Sciatic nerve (tissue), 2 donors: Measurements from ENCODE around the gene TBL1X. TPM values are rescaled to one million over a fixed set of nuclear protein-coding genes. Genes with fewer than 3 reads are reported as not detected.
"Not testable (repeated sequence)": the region's sequence is repeated elsewhere in the genome, so short reads cannot be mapped to it uniquely, and the experiment has no call there.

Experiments used
- ATAC-seq: fragments of 200-7000 bp; cut with Tn5 transposase; one replicate; pipeline ENCODE4 v1.9.1; 2020; ENCODE audit warnings: mild to moderate bottlenecking, moderate library complexity
- DNase-seq: peaks from one replicate; pipeline ENCODE4 v3.0.0-alpha.2; 2020; ENCODE audit warnings: low spot score
- intact Hi-C: fragments of 100-400 bp; cut with DNase I; formaldehyde crosslinking; loops from one replicate; pipeline ENCODE4 v1.14.2; 2022
- total RNA-seq: library from RNA; stranded (reverse); fragmentation: NEBNext Ultra II Directional; extraction: Animal tissue kit (Norgen Biotek cat#: 25700); gene quantifications from one replicate; pipeline ENCODE4 v1.2.1, GENCODE V29; 2021
- donor health status: DM: no; HTN: no; CAD: no.
- donor health status: DM: no; HTN: no; CAD: no.

Gene TBL1X
- total RNA-seq, 1 donor from 2014 or later: 27.2 TPM

DNA sequence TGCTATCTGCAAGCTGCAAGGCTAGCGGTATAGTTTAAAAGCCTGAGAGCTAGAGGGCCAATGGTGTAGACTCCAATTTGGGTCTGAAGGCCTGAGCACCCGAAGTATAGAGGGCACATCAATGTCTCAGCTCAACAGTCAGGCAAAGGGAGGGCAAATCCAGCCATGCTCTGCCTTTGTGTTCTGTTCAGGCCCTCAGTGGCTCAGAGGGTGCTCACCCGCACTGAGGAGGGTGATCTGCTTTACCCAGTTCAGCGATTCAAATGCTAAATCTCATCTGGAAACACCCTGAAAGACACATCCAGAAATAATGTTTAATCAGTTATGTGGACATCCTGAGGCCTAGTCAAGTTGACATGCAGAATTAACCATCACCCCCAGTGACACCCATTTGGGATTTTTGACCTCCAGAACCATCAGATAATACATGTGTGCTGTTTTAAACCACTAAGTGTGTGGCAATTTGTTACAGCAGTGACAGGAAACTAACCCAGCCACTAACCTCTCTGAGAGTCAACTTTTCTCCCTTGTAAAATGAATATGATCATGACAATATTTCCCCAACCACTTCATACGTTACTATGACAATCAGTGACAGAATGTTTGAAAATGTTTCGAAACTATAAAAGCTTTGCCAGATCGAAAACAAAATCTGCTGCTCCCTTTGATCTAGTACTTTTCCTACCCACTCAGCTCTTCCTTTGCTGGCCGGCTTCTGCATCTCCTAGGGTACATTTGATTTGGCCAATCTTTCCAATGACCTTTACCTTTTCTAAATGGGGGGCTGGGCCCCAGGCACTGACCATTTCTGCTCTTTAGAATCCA is 8.4 kb upstream of the TBL1X start:
- ATAC-seq (no peak), DNase-seq (no peak)
- intact Hi-C loops: no loop called here

DNA sequence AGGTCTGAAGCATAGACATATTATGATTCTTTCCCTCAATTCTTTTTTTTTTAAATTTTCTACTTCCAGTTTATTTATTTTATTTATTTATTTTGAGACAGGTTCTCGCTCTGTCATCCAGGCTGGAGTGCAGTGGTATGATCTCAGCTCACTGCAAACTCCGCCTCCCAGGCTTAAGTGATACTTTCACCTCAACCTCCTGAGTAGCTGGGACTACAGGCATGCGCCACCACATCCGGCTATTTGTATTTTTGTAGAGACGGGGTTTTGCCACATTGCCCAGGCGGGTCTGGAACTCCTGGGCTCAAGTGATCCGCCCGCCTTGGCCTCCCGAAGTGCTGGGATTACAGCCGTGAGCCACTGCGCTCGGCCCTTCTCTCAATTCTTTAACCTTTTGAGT is 6.8 kb upstream of the TBL1X start:
- intact Hi-C loops, DNase-seq, ATAC-seq: not testable (repeated sequence)

DNA sequence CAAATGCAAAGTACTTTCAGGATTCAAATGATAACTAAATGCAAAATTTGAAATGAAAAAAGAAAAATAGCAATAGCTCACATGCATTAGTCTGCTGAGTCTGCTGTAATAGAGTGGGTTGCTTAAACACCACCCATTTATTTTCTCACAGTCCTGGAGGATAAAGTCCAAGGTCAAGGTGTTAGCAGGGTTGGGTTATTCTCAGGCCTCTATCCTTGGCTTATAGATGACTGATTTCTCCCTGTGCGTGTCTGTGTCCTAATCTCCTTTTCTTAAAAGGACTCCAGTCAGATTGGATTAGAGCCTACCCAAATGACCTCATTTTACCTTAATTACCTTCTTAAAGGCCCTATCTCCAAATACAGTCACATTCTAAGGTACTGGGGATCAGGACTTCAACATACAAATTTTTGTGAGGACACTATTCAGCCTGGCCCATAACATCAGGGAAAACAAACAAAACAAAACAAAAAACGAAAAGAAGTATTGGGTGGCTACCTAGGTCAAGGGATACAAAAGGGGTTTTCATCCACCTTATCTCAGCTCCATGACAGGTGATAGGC is 6.3 kb upstream of the TBL1X start:
- DNase-seq (no peak), ATAC-seq (no peak)
- intact Hi-C loops: no loop called here

DNA sequence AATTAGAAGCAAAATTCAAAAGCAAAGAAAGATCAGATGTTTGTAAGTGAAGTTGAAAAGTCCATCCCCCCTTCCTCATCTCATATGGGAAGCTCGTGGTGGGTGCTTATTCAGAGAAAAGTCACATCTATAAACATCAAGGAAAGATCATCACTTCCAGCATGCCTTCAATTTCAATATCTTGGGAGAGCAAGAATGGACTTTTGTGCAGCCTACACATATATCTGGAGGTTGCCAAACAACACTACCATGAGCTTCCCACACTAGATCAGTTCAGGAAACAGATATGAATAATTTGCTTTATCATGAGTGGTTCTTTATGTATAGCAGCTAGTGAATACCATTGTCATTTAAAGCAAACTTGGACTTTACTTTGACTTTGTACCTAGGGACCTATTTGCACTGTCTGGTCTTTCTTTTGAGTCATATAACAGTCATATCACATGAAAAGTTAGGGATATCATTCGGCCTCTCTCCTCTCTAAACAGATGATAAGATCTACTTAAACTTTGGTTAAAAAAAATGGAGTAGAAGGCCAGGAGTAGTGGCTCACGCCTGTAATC is 5.6 kb upstream of the TBL1X start:
- no peak for ATAC-seq
- DNase-seq: no peak
- intact Hi-C loops: no loop called here

DNA sequence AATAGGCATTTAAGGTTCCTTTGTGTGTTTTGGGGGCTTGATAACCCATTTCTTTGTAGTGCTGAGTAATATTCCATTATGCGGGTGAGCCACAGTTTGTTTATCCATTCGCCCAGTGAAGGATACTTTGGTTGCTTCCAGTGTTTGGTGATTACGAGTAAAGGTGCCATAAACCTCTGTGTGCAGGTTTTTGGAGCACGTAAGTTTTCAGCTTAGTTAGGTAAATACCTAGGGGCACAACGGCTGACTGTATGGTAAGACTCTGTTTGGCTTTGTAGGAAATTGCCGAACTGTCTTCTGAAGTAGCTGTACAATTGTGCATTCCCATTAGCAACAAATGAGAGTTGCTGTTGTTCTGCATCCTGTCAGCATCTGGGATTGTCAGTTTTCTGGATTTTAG is 3.8 kb upstream of the TBL1X start:
- no peak for DNase-seq
- ATAC-seq: no peak
- intact Hi-C loops: loop anchor here (5.0 kb wide), 1 partner anchor 119 kb away; no protein-coding TSS in a partner anchor

DNA sequence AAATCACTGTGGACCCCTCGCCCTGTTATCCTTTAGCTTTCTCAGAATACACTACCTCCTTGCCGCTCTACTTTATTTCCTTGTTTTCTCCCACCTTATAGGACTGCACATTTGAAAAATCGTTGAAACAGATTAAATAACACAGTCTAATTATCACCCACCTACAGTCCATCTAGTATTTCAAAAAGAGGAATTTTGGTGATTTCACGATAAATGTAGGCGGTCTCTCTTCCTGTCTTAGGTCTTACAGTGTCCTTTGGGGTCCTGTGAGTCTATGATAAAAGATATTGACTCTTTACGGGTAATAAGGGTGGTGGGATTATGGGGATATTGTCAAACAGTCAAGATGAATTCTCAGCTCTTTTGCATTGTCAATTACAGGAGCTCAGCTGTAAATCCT is 2.4 kb upstream of the TBL1X start:
- DNase-seq (no peak), ATAC-seq (no peak)
- intact Hi-C loops: loop anchor here (5.0 kb wide), 1 partner anchor 120 kb away; no protein-coding TSS in a partner anchor

DNA sequence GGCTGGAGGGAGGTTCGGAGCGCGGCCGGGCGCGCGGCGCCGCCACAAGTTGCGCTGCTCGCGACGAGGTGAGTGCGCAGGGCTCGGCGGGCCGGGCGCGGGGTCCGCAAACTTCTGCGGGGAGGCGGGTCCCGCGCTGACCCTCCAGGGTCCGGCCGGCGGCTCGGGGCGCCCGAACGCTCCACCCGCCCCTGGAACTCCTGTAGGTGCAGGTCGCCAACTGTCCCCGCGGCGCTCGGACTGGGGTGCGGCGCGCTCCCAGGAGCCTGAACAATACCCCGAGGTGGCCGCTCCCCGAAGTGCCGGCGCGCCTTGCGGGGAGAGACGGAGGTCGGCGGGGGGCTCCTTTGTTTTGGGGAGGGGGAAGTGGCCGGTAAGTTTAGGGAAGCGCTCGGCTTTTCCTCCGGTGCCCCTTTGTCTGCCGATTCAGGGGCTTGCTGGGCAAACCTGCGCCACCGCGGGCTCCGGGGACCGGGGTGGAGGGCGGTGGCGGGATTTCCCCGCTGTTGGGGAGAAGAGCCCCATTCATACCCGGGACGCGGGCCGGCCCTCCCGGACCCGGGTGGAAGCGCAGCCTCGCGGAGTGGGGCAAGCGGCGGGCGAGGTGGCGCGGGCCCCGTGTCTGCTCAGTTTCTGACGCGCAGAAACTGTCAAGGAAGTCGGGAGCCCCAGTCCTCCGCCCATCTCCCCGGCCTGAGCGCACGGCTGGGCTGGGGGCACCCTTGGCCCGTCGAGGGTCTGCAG is 694 bp downstream of the TBL1X start:
- intact Hi-C loops: no loop called here
- DNase-seq (peak; percentile 62), ATAC-seq (no peak)

DNA sequence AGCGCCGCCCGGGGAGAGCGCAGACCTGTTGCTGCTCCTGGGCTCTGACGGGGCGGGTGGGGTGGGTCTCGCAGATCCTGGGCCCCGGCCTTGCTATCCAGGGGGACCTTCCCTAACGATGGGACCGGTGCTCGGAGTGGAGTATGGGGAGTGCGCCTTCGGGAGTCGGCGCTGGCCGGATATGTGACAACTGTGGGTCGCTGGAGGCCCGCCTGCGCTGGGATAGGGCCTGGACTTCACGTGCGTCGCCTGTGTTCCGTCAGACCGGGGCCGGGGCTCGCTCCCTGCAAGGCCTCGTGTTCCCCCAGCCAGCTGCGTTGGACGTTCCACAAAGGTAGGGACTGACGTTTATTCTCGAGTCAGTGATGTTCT is 1.3 kb downstream of the TBL1X start:
- ATAC-seq (peak; percentile 37), DNase-seq (peak; percentile 66)
- intact Hi-C loops: no loop called here

DNA sequence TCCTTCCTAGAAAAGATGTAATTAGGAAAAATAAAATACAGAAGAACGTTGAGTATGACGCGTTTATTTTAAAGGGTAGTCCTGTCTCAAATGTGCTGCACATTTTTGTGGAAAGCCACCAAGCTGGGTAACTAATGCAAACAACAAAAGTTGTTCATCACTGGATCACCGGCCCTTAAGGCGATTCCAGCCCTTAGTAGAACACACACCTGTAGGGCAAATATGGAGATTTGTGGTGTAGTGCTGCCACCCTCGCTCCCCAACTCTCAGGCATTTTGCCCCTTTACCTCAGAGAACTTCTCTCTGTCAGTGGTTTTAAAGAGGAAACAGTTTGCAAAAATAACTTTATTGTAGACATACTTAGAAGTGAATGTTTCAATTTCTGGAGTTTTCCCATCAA is 1.9 kb downstream of the TBL1X start:
- ATAC-seq: no peak
- intact Hi-C loops: no loop called here
- no peak for DNase-seq

DNA sequence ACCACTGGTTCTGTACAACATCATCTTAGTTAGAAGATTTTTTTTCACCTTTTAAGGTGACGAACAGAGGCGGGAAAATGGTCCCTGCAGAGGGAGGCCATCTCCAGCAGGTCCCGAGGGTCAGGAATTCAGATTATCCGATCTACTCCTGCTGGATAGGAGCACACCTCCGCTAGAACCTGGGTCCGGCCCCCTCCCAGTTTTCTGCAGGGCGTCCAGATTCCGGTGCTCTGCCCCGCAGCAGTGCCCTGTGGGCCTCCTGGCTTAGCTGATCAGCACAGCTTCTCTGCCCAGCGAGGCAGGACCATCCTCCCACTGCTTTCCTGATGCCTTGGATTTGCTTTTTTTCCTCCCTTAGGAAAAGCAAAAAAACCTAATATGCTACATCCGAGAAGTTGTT is 2.3 kb downstream of the TBL1X start:
- intact Hi-C loops: no loop called here
- no peak for DNase-seq
- no peak for ATAC-seq

DNA sequence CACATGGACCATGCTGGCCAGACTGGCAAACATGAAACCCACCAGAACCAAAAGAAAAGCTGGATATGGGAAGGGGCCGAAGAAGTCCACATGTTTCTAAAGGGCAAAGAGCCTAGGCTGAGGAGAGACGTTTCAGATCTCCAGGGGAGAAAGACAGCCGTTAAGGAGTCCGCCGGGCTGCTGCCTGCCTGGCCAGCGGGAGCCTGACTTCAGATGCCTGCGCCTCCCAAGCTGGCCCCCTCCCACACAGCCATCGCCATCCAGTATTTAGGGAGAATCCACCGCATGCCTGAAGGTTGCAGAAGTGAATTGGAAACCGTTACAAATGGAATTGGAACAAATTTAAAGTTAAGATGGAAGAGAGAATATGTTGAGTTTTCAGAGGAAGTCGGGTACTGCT is 2.9 kb downstream of the TBL1X start:
- DNase-seq: no peak
- ATAC-seq: no peak
- intact Hi-C loops: no loop called here

DNA sequence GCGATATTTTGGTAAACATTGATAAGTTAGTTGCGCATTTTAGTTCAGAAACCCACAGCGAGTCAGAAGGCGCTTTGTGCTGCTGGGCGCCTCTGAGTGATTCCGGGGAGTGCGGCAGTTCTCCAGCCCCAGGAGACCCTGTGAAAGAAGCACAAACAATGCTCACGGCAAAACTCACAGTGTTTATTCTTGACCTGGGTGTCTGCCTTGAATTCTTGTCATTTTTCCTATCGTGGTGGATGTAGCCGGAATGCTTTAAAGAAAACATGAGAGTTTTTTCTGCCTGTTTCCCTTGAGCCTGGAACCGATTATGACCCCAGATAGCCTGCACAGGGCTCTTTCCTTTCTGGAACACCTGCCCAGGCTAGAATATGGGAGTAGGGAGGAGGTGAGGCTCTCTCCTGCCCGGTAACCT is 6.7 kb downstream of the TBL1X start:
- ATAC-seq: no peak
- no peak for DNase-seq
- intact Hi-C loops: no loop called here

DNA sequence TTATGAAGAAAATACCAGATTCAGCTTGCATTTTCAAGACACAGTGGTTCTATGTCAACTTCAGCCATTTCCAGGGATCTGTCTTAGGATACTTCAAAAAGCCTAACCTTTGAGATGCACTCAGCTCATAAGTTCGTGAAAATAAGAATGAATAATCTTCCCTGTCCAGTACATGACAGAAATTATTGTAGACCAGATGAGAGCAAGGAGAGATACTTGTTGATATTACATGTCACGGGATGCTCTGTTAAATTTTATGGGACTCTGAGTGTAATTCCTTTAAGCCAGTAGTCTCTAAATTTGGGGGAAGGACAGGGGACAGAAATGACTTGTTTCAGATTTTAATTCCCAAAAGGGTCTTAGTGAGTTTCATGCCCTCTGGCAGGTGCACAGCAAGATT is 8.8 kb downstream of the TBL1X start:
- no peak for DNase-seq
- intact Hi-C loops: no loop called here
- ATAC-seq: no peak

DNA sequence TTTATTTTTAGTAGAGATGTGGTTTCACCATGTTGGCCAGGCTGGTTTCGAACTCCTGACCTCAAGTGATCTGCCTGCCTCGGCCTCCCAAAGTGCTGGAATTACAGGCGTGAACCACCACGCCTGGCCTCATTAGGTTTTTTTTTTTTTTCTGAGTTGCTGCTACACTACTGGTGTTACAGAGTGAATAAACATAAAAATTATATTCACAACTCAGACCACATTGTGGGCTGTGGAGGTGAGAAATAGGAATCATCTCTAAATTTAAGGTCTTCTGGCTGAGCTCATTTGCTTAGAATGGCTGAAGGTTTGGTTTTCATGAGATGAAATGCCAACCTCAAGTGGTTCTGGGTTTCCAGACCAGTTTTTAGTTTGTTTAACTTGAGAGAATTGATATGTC is 10.6 kb downstream of the TBL1X start:
- DNase-seq, intact Hi-C loops, ATAC-seq: not testable (repeated sequence)

DNA sequence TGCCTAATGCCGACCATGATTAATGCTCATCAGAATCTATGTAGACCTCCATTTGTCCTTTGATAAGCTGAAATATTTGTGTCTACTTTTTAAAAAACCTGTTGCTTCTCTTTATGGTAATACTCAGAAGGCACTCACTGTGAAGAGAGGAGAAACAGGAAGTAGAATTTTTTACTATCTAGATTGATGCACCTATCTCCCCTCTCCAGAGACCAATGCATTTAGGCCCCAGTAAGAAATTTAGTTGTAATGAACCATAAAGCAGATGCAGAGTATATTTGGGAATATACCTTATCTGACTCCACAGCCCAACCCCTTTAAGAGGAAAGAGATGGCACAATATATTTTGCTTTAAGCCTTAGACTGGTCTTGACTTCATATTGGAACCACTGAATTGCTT is 11.1 kb downstream of the TBL1X start:
- intact Hi-C loops: no loop called here
- no peak for ATAC-seq
- DNase-seq: no peak

DNA sequence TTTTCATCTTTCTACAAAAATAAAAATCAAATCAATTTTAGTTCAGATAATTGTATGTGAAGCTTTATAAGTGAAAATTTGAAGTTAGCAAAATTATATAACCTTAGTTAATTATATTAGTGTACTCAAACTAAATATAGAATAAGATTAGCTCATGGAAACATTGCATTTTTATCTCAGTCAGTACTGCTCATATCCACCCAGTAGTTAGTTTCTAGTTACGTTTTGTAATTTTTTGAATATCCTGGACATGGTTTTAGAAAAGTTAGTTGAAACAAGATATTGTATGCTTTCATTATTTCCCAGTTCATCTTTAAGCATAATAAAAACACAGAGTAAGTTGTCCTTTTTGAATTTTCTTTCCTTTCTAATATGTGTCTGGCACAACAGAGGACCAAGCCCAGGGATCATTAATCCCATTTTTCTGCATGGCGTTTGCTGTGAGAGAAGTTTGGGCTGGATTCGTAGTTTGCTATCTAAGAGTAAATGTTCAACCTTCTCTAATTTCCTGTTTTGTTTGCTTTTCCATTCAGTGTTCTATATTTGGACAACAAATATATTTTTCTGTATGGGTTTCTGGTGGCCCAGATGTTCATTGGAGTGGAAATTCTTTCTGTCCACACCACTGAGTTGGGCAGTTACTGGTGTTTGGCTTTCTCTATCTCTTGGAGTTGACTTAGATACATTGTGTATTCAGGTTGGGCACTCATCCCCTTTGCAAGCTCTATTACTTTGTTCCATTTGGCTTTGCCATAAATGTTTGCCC is 12.1 kb downstream of the TBL1X start:
- ATAC-seq (no peak), DNase-seq (no peak)
- intact Hi-C loops: no loop called here

DNA sequence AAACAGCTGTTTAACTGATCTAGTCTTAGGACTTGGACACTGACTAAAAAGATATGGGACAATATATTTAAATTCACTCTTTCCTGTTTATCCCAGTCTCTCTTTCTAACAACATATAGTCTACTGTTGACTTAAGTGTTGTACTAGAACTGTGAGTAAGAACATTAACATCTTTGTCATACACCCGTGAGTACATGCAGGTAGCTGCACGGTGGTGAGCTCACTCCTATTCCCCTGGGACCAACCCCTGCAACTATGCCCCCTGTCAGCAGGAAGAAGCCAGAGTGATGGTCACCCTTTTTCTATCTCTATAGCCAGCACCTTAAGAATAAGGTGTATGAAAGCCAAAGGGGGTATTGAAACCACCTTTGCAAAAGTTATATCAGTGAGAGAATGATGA is 17.6 kb downstream of the TBL1X start:
- no peak for DNase-seq
- intact Hi-C loops: no loop called here
- ATAC-seq: no peak

DNA sequence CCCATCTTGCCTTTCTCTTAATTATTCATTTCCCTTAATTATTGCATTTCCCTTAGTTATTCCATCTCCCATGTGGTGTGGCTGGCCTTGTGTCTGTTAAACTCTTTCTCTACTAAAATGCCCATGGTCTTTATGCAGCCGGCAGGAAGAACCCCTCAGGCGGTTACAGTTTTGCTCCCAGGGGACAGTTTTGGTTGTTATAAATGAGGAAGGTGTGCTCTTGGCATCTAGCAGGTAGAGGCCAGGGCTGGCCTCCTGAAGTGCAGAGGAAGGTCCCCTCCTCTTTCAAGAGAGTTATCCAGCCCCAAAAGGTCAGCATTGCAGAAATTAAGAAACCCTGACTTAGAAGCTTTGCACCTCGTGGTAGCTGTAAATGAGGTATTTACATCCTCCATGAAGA is 18.0 kb downstream of the TBL1X start:
- intact Hi-C loops: no loop called here
- no peak for ATAC-seq

DNA sequence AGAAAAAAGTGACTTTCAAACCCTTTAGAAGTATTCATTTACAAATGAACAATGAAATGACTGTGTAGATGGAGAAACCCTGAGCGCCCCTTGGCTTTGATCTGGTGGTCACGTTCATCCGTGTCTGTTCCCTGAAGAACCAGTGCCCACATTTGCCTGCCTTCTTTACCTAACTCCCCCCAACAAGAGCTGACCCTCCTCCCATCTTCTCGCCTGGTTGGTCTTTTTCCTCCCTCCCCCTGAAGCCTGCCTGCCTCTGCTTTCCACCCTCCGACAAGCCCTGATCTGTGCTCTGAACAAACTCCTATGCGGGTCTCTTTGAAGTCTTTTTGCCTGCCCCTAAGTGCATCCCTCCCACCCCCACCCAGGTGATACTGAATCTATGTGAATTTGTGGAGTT is 18.5 kb downstream of the TBL1X start:
- ATAC-seq: no peak
- intact Hi-C loops: no loop called here
- no peak for DNase-seq

More for the DNA sequence above, 18.0 kb downstream of the TBL1X start:
- no peak for DNase-seq
